Activated CD4-positive, alpha-beta T cell treated with anti-CD3 and anti-CD28 coated beads, Interleukin-2, amount 50 U/mL, for 48 hours (primary cell): ENCODE data around the gene GEN1.
"Not testable (repeated sequence)": the region's sequence is repeated elsewhere in the genome, so short reads cannot be mapped to it uniquely, and the experiment has no call there.

Source experiments
- DNase-seq, 2 experiments: peaks; one replicate each; pipeline ENCODE4 v3.0.0-alpha.2; 2020

Gene GEN1

DNA sequence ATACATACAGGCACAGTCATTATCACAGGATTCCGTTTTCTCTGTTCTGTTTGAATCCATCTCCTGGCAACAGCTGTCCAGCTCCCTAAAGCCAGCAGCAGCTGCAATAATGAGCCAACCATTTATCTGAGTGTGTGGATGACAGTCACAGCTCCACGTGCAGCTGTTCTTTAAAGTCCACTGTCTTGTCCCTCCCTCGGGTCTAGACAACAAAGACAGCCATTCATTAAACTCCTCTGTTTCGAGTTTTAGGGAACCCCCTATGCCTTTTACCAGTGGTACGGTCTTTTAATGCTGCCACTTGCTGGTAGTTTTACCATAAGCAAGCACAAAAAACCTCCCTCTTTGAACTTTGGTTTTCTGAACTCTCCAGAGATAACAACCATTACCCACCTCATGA is 46.3 kb downstream of the GEN1 start:
- DNase-seq = no peak

DNA sequence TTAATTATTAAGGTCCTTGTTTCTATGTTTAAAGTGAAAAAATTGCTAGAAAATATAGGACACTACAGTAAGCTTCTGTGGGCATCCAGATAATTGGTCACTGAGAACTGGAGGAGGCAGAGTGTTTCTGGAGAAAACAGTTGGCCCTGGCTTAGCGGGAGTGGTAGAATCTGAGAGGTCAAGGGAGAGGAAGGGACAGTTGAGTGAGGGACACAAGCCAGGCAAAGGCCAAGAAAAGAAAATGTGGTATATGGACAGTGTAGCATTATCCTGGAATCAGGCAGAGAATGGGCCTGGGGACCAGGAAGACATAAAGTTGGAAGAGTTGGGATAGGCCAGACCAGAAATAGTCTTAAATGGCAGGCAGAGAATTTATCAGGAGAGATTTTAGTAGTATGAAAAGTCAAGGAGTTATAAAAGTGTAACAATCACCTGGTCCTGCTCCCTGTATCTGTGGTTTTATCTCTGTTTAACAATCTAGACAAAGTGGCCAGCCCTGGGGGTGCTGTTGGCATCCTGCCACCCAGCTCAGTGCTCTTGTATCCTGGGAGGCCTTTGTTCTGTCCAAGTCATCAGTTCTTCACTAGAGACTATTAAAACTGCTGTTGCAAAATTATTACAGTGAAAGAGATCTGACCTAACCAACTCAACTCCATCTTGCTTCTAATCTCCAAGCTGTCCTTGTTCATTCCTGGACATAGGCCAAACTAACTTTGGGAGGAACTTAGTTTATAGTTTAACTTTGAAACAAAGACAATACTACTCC is 46.9 kb downstream of the GEN1 start:
- DNase-seq = no peak

DNA sequence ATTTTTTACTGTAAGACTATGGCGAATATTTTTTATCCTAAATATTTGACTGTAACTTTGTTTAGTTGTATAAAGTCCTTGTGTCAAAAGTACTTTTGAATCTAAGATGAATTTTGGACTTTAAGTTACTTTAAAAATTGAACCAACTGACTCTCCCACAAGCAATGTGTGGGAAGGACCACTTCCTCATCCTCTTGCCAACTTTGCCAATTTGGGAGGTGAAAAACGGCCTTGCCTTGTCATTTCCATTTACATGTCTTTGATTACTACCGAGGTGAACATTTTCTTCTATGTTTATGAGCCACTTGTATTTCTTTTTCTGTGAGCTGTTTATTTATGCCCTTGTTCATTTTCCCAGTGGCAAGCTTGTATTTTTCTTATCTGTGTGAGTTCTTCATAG is 49.6 kb downstream of the GEN1 start:
- DNase-seq = no peak

DNA sequence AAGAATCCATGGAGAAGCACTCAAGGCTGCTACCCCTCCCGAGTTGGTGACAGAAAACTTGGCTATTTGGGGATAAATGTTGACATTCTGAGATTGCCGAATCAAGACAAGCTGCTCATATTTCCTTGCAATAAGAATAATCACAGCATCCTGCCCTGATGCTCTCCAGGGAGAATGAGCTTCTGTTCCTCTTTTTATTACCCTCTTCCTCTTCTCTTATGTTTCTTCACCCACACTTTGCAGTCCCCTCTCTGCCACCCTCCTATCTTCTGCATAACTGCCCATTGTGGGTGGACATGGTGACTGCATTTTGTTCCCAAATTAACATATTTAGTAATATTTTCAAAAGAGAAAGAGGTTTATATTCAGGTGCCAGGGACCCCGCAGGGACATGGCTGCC is 50.4 kb downstream of the GEN1 start:
- DNase-seq = no peak

DNA sequence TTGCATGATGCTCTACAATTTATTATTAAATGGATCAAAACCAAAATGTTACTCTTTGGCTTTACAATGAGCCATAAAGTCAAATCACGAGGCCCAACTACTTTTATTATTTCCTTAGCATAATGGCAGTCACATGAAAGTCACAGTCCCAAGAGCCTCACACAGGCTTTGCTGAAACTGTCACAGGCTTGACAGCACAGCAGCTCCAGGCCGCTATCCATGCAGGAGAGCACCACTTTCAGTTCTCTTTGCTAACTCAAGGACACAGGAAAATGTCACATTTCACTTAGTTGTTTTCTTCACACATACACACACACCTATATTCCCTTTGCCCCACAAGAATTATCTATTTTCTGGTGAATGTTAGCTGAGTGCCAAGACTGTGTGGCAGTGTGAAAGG is 51.2 kb downstream of the GEN1 start:
- no peak for DNase-seq

DNA sequence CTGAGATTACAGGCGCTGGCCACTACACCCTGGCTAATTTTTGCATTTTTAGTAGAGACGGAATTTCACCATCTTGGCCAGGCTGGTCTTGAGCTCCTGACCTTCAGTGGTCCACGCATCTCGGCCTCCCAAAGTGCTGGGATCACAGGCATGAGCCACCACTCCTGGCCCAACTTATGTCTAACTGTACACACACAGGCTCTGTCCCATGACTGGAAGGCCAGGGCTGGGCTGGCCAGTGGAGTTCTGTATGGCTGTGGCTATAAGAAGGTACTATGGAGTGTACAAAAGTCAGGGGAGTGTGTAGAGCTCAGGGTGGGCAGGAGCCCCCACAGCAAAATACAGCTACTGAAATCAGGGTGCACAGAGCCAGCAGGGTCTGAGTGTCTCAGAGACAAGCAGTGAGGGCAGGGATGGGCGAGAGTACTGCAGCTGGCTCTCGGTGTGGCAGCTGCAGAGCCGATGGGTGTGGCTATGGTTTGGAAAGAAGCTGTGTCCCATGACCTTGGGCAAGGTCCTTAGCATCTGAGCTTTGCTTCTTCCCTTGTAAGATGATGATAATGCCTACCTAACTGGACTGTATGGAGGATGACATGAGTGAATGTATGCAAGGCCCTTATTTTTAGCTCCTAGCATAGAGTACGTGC is 51.9 kb downstream of the GEN1 start:
- DNase-seq = no peak

DNA sequence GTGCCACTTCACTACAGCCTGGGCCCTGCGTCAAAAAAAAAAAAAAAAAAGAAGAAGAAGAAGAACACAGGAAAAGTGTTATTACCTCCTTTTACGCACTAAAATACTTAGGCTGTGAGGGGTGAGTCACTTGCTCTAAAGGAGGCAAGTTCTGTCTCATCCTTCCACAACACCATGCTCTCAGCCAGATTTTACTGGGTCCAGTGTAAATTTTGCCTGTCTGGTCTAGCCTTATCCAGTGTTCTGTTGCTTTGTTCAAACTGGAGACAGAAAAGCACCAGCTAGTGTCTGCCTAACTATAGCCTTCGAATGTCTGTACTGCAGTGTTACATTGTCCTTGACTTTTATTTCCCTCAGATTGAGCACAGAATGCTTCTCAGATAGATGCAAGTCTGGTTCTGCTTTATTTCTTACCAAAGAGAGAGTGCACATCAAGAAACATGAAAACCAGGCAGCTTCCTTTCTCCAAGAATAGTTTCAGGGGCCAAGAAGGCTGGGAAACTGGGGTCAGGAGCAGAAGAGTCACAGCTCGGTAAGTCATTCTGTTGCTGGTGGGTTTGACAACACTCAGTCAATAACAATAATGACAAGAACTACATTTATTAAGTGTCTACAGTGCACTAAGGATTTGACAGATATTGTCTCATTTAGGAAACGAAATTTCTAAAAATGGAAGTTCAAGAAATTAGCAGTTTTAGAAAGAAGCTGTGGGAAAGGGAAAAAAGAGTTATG is 59.2 kb downstream of the GEN1 start:
- no peak for DNase-seq

DNA sequence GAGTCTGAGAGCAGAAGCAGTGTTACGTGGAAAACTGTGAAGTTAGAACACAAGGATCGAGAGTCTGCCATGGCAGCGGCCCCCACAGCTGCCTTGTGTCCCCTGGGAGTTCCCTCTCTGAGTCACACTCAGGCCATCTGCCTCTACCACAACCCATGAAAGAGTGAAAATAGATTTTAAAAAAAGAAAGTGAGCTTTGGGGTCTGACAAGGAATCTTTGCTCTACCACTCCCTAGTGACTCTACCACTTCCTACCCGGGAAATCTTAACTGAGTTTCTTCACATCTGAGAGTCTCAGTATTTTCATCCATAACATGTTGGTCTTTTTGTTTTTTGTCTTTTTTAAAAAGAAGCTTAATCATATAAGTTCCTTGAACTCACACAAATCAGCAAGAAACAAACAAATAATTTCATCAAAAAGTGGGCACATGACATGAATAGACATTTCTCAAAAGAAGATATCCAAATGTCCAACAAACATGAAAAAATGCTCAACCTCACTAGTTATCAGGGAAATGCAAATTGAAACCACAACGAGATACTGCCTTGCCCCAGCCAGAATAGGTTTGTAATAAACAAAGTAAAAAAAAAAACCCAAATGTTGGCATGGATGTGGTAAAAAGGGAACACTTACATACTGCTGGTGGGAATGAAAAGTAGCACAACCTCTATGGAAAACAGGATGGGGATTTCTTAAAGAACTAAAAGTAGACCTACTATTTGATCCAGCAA is 60.0 kb downstream of the GEN1 start:
- no peak for DNase-seq

DNA sequence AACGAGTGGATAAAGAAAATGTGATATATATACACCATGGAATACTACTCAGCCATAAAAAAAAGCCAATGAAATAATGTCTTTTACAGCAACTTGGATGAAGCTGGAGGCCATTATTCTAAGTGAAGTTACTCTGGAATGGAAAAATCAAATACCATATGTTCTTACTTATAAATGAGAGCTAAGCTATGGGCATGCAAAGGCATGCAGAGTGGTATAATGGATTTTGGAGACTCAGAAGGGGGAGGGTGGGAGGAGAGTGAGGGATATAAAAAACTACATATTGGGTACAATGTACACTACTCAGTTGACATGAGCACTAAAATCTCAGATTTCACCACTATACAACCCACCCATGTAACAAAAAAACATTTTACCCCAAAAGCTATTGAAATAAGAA is 60.7 kb downstream of the GEN1 start:
- no peak for DNase-seq

DNA sequence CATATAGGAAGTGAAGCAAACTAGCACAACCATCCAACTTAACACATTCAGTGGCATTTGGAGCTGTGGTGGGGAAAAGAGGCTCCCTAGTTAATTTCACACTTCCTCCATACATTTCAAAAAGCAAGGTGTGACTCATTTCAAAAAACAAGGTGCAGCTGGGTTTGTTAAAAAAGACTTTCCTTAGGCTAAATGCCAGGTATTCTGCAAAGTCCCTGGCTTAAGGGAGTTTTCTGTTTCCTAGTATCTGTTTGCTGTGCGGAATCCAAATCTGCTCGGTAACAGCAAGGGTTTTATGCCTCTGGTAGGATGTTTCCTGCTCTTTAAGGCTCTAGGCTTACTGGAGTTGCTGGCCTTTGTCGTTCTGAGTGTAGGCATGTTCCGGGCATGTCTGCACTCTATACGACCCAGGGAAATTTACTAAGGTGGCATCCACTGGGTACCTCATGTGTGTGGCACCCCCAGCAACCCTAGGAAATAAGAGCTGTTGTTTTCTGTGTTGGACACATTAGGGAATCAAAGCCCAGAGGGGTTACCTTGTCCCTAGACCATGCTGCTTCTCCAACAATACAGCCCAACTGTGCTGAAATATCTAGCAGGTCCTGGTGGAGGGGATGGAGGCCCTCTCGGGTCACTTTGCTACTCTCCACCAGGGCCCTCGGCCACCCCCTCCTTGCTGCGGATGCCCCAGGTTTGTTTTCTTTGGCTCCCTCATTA is 61.7 kb downstream of the GEN1 start:
- no peak for DNase-seq

DNA sequence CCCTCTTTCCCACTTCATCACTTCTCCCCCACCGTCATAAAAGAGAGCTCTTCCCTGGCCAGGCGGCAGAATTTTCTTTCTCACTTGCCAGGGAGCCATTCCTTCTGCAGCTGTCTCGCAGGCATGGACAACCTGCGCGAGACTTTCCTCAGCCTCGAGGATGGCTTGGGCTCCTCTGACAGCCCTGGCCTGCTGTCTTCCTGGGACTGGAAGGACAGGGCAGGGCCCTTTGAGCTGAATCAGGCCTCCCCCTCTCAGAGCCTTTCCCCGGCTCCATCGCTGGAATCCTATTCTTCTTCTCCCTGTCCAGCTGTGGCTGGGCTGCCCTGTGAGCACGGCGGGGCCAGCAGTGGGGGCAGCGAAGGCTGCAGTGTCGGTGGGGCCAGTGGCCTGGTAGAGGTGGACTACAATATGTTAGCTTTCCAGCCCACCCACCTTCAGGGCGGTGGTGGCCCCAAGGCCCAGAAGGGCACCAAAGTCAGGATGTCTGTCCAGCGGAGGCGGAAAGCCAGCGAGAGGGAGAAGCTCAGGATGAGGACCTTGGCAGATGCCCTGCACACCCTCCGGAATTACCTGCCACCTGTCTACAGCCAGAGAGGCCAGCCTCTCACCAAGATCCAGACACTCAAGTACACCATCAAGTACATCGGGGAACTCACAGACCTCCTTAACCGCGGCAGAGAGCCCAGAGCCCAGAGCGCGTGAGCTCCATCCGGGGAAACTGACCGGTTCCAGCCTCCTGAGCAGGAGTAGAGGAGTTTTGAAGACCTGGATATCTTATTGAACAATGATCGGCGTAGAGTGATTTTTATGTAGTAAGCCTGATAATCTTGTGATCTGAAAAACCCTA is 62.7 kb downstream of the GEN1 start, which contains the start of gene MSGN1:
Gene MSGN1, plus strand, starts transcription at position 65 of the 850 bp plus-strand sequence. Its CDS starts 59 bp downstream, at position 124.
- DNase-seq = no peak

DNA sequence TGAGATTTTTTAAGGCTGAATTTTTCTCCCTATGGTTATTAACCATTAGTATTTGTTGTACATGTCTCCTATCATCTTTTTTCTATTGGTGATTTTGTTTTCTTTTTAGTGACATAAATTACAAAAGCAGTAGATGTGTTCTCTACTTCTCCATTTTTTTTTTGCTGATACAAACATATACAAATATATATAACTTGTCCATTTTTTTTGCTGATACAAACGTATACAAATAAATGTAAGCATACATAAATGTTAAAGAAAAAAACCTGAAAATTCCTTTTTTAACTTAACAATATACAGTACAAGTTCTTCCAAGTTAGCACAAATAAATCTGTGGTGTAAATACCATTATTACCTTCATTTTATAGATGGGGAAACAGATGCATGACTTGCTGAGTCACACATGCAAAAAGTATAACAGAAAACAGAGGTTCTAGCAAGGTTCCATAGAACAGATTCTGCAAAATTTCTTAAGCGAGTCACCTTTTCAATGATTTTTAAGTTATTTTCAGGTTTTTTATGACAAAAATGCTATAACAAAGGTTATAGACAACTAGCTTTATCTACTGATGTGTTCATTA is 64.4 kb downstream of the GEN1 start:
- no peak for DNase-seq

DNA sequence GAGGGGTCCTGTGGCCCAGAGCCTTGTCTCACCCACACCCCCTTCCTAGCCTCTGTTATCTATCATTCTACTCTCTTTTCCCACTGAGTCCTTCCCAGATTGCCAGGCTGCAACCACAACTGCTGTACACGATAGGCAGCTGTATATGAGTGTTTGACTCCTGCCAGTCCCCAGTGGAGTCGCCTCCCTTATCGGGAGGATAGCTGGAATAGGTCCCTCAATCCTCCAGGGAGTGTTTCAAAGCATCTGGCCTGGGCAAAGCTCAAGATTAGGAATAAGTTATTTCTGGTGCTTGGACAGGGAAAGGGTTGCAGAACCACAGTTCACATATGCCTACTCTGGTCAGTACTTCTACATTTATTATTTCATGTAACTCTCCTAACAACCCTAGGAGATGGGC is 67.1 kb downstream of the GEN1 start:
- DNase-seq = no peak

DNA sequence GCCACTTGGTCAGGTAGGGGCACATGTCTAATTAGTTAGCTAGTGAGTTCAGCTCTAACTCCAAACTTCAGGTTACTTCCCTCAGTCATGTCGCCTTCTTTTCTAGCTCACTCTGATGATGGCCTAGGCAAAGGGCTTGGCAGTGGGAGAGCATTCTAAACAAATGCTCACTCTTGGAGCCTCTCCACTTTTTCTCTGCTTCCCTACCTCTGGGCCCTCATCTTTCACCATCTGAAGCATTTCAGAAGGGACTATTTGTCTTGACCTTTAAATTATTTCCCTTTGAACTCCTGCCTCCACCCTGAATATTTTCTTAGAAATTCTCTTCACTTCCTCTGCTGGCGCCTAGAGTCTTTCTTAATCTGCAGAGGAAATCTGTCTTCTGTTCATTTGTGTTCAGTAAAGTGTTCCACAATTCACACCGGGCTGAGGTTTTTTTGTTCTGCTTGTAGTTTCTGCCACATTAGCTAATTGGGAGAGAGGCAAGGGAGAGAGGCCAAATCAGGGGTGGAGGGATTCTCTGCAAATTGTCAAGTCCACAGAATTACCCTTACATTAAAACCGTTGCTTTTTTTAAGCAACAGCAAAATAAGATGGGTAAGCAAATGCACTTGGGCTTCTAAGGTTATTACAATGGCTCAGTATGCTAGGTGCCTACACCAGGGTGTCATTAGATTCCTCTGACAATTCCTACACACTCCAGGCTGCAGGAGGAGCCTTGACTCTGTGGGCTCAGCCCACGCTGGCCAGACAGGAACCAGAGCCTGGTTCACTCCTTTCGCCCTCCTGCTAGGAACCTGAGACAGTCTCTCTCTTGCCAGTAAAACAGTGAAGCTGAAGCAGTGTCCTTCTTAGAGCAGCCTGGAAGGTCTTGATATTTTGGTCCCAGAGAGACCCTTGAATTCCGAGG is 67.9 kb downstream of the GEN1 start:
- DNase-seq = no peak

DNA sequence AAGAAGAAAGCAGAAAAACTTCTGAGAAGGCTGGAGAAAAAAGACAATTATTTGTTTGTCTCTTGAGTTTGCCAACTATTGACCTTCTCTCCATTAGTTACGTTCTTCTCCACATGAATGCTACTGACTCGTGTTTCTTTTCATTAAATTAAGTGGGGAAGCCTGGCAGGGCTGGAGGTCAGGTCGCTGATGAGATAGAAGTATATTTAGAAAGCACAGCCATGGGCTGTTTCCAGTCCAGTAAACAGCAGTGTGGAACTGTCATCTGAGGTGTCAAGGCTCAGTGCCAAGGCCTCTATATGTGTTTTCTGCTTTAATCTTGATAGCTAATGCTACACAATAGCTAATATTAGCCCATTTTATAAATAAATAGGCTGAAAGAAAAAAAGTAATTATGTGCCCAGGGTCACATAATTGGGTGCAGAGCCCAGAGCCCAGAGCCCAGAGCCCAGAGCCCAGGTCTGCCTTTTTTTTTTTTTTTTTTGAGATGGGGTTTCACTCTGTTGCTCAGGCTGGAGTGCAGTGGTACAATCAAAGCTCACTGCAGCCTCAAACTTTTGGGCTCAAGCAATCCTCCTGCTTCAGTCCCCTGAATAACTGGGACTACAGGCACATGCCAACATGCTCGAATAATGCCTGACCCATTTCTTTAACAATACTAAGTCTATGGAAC is 68.6 kb downstream of the GEN1 start:
- DNase-seq = no peak

DNA sequence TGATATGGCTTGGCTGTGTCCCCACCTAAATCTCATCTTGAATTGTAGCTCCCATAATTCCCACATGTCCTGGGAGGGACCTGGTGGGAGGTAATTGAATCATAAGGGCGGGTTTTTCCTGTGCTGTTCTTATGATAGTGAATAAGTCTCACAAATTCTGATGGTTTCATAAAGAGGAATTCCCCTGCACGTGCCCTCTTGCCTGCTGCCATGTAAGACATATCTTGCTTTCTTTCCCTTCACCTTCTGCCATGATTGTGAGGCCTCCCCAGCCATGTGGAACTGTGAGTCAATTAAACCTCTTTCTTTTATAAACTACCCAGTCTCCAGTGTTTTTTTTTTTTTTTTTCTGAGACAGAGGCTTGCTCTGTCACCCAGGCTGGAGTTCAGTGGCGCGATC is 69.7 kb downstream of the GEN1 start:
- DNase-seq = not testable (repeated sequence)

DNA sequence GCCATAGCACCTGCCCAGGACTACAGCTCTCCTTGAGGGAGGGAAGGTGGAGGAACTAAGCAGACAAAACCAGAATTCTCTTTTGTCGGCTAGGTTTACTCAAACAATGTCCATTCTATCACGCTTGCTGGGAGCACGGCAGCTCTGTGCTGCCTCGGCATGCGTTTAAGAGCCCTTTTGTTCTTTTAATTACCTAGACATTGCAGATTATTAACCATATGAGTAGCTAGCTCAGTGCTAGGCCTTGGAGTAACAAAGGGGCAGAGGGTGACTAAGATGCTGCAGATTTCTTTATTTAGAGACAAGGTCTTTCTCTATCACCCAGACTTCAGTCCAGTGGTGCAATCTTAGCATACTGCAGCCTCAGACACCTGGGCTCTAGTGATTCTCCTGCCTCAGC is 73.4 kb downstream of the GEN1 start:
- DNase-seq = no peak

DNA sequence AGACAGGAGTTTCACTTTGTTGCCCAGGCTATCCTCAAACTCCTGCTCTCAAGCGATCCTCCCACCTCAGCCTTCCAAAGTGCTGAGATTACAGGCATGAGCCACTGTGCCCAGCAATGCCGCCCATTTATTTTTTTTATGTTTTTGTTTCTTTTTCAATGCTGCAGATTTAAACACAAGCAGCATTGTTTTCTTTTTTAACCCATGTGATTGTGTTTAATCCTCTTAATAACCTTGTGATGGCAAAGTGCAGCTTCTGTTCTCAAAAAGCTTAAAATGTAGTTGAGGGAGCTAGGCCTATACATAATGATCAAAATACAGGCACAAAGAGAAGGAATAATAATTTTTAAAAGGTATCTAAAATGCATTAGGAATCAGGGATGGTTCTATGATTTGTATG is 73.8 kb downstream of the GEN1 start:
- no peak for DNase-seq
